Neural cell (in vitro differentiated cells): ENCODE data around the gene SMIM31. TPM values are rescaled to one million over a fixed set of nuclear protein-coding genes. Genes with fewer than 3 reads are reported as not detected.

ENCODE experiments used
- H2AFZ ChIP-seq: fragments of 200-600, 300-800 bp; sonication (generic), shearing (Covaris generic); 2 replicates; pipeline ENCODE4 v1.6.0; 2014; ENCODE audit warnings: low read depth, mild to moderate bottlenecking, antibody characterized with exemption, low read length, moderate library complexity
- H3F3A ChIP-seq: fragments of 200-600 bp; shearing (Covaris generic); 2 replicates; pipeline ENCODE4 v1.6.1; 2016; ENCODE audit warnings: mild to moderate bottlenecking, moderate library complexity, mixed read lengths, antibody characterized with exemption, low read length; ENCODE audit not compliant: insufficient read depth, poor library complexity, severe bottlenecking
- H3K27ac ChIP-seq: fragments of 200-600, 300-800 bp; sonication (generic), shearing (Covaris generic); 2 replicates; pipeline ENCODE4 v1.5.1; 2014; ENCODE audit warnings: mild to moderate bottlenecking, low read length, moderate library complexity
- H3K27me3 ChIP-seq: fragments of 300-800, 200-600 bp; sonication (generic), shearing (Covaris generic); 2 replicates; pipeline ENCODE4 v1.6.0; 2014; ENCODE audit warnings: mild to moderate bottlenecking, low read depth, low read length, moderate library complexity; ENCODE audit not compliant: insufficient read depth
- H3K36me3 ChIP-seq: fragments of 300-800, 200-600 bp; sonication (generic), shearing (Covaris generic); 2 replicates; pipeline ENCODE4 v1.5.1; 2014; ENCODE audit warnings: mild to moderate bottlenecking, antibody characterized with exemption, low read length, moderate library complexity; ENCODE audit not compliant: insufficient read depth
- H3K4me2 ChIP-seq: fragments of 300-800, 200-600 bp; sonication (generic), shearing (Covaris generic); 2 replicates; pipeline ENCODE4 v1.6.0; 2014; ENCODE audit warnings: mild to moderate bottlenecking, low read length
- H3K4me3 ChIP-seq: fragments of 300-800, 200-600 bp; sonication (generic), shearing (Covaris generic); 2 replicates; pipeline ENCODE4 v1.5.1; 2014; ENCODE audit warnings: mild to moderate bottlenecking, low read length, moderate library complexity
- H3K79me2 ChIP-seq: fragments of 200-600 bp; shearing (Covaris generic); replicated peaks from 2 replicates; pipeline ENCODE4 v1.6.0; 2014; ENCODE audit warnings: mild to moderate bottlenecking, low read length, moderate library complexity; ENCODE audit not compliant: insufficient read depth
- H3K9ac ChIP-seq: fragments of 300-800, 200-600 bp; sonication (generic), shearing (Covaris generic); 2 replicates; pipeline ENCODE4 v1.6.1; 2016; ENCODE audit warnings: mild to moderate bottlenecking, low read length, mixed read lengths
- H3K9me2 ChIP-seq: fragments of 200-600 bp; shearing (Covaris generic); 2 replicates; pipeline ENCODE4 v1.6.1; 2016; ENCODE audit warnings: mild to moderate bottlenecking, low read length, mixed read lengths; ENCODE audit not compliant: insufficient read depth
- H3K9me3 ChIP-seq: fragments of 200-600, 300-800 bp; sonication (generic), shearing (Covaris generic); 2 replicates; pipeline ENCODE4 v1.6.1; 2016; ENCODE audit warnings: mild to moderate bottlenecking, mixed run types, low read length, moderate library complexity, mixed read lengths
- H4K20me1 ChIP-seq: fragments of 200-600 bp; shearing (Covaris generic); 2 replicates; pipeline ENCODE4 v1.6.1; 2016; ENCODE audit warnings: mild to moderate bottlenecking, mixed run types; ENCODE audit not compliant: insufficient read depth
- EP300 ChIP-seq: fragments of 450-650 bp; conservative IDR thresholded peaks from 2 replicates; pipeline ENCODE4 v1.6.1; 2014; ENCODE audit warnings: antibody characterized with exemption, mild to moderate bottlenecking, moderate library complexity; ENCODE audit not compliant: poor library complexity, severe bottlenecking
- EZH2 ChIP-seq: fragments of 200-600, 300-800 bp; shearing (Covaris generic), sonication (generic); IDR thresholded peaks from 2 replicates; pipeline ENCODE4 v1.6.1; 2014; ENCODE audit warnings: antibody characterized with exemption, low read length, borderline replicate concordance, mild to moderate bottlenecking; ENCODE audit not compliant: insufficient read depth, poor library complexity, severe bottlenecking
- MXI1 ChIP-seq: fragments of 450-650 bp; conservative IDR thresholded peaks from 2 replicates; pipeline ENCODE4 v1.6.1; 2014; ENCODE audit warnings: antibody characterized with exemption, mild to moderate bottlenecking; ENCODE audit not compliant: poor library complexity, severe bottlenecking
- POLR2AphosphoS5 ChIP-seq: IDR thresholded peaks from 2 replicates; pipeline ENCODE4 v1.6.1; 2012
- RAD21 ChIP-seq: fragments of 450-650 bp; conservative IDR thresholded peaks from 2 replicates; pipeline ENCODE4 v1.6.1; 2014; ENCODE audit warnings: antibody characterized with exemption, mild to moderate bottlenecking, moderate library complexity
- SMC3 ChIP-seq: fragments of 450-650 bp; conservative IDR thresholded peaks from 2 replicates; pipeline ENCODE4 v1.6.1; 2014; ENCODE audit warnings: antibody characterized with exemption, mild to moderate bottlenecking, moderate library complexity; ENCODE audit not compliant: poor library complexity
- TAF1 ChIP-seq: IDR thresholded peaks from 2 replicates; pipeline ENCODE4 v1.6.1; 2012; ENCODE audit warnings: low read depth
- polyA plus RNA-seq: library from polyadenylated mRNA; depleted of rRNA; stranded (reverse); fragments of >200 nt; gene quantifications from 2 replicates; pipeline ENCODE4 v1.2.3, GENCODE V29; 2014
- TF ChIP-seq, protein P1 (sequence below): fragments of 450-650 bp; IDR thresholded peaks from 2 replicates; pipeline ENCODE4 v1.5.1; 2014; ENCODE audit warnings: antibody characterized with exemption, mild to moderate bottlenecking, moderate library complexity; ENCODE audit not compliant: poor library complexity, severe bottlenecking
- TF ChIP-seq, protein P2 (sequence below): IDR thresholded peaks from 2 replicates; pipeline ENCODE4 v1.6.1; 2012; ENCODE audit warnings: borderline replicate concordance

SMIM31 gene
- polyA plus RNA-seq, 1 donor from 2014 or later, result not detected

DNA sequence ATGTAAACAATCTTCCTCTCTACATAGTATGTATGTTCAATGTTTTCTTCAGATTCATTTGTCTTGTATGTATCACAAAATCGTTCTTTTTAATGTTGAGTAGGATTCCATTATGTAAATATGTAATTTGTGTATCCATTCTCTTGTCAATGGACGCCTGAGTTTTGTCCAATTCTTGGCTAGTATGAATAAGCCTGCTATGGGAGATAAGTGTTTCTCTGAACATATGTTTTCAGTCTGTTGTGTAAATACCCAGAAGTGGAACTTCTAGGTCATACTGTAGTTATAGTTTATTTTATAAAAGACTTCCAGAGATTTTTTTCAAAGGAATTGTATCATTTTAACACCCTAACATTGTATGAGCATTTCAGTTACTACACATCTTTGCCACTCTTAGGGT lies 2.8 kb downstream of the SMIM31 start:
- Histone ChIP-seq H3K9ac (no peak overlapping the region), H2AFZ (no peak overlapping the region), H3K9me2 (no peaks in the 10 kb centered on the region), H3F3A (no peaks in the 10 kb centered on the region), H3K36me3 (no peaks in the 10 kb centered on the region), H3K27me3 (no peaks in the 10 kb centered on the region), H3K4me3 (no peak overlapping the region), H4K20me1 (no peaks in the 10 kb centered on the region), H3K27ac (no peak overlapping the region), H3K79me2 (no peaks in the 10 kb centered on the region), H3K9me3 (no peaks in the 10 kb centered on the region), H3K4me2 (no peak overlapping the region)
- TF ChIP-seq TAF1 (no peak), EP300 (no peak)

DNA sequence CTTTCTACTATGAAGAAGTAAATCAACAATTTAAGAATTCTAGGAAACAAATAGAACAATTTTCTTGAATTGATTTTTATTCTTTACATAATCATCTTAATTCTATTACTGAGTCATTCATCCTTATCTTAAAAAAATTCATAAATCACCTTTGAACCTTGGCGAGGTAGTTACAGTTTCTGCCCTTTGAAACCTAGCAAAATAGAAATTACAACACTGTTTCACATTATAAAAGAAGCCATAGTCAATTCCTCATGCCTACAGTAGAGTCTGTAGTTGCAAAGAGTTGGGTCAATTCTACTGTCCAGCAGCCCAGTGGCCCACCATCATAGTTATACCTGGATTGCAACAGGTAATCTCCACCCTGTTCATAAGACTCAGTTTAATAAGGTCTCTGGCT lies 7.3 kb downstream of the SMIM31 start:
- Histone ChIP-seq H3K9me2 (no peaks in the 10 kb centered on the region), H3K4me3 (no peak overlapping the region), H3K9ac (no peak overlapping the region), H3K27ac (no peak overlapping the region), H3K9me3 (no peaks in the 10 kb centered on the region), H3K4me2 (no peak overlapping the region), H4K20me1 (no peaks in the 10 kb centered on the region), H3F3A (no peaks in the 10 kb centered on the region), H3K36me3 (no peaks in the 10 kb centered on the region), H3K79me2 (no peaks in the 10 kb centered on the region), H2AFZ (no peak overlapping the region), H3K27me3 (no peaks in the 10 kb centered on the region)
- TF ChIP-seq, protein P1, sequence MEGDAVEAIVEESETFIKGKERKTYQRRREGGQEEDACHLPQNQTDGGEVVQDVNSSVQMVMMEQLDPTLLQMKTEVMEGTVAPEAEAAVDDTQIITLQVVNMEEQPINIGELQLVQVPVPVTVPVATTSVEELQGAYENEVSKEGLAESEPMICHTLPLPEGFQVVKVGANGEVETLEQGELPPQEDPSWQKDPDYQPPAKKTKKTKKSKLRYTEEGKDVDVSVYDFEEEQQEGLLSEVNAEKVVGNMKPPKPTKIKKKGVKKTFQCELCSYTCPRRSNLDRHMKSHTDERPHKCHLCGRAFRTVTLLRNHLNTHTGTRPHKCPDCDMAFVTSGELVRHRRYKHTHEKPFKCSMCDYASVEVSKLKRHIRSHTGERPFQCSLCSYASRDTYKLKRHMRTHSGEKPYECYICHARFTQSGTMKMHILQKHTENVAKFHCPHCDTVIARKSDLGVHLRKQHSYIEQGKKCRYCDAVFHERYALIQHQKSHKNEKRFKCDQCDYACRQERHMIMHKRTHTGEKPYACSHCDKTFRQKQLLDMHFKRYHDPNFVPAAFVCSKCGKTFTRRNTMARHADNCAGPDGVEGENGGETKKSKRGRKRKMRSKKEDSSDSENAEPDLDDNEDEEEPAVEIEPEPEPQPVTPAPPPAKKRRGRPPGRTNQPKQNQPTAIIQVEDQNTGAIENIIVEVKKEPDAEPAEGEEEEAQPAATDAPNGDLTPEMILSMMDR, result no peak
- TF ChIP-seq RAD21 (no peak), TAF1 (no peak), SMC3 (no peak), MXI1 (no peak), POLR2AphosphoS5 (no peak), EP300 (no peak), EZH2 (no peak)
- TF ChIP-seq, protein P2, sequence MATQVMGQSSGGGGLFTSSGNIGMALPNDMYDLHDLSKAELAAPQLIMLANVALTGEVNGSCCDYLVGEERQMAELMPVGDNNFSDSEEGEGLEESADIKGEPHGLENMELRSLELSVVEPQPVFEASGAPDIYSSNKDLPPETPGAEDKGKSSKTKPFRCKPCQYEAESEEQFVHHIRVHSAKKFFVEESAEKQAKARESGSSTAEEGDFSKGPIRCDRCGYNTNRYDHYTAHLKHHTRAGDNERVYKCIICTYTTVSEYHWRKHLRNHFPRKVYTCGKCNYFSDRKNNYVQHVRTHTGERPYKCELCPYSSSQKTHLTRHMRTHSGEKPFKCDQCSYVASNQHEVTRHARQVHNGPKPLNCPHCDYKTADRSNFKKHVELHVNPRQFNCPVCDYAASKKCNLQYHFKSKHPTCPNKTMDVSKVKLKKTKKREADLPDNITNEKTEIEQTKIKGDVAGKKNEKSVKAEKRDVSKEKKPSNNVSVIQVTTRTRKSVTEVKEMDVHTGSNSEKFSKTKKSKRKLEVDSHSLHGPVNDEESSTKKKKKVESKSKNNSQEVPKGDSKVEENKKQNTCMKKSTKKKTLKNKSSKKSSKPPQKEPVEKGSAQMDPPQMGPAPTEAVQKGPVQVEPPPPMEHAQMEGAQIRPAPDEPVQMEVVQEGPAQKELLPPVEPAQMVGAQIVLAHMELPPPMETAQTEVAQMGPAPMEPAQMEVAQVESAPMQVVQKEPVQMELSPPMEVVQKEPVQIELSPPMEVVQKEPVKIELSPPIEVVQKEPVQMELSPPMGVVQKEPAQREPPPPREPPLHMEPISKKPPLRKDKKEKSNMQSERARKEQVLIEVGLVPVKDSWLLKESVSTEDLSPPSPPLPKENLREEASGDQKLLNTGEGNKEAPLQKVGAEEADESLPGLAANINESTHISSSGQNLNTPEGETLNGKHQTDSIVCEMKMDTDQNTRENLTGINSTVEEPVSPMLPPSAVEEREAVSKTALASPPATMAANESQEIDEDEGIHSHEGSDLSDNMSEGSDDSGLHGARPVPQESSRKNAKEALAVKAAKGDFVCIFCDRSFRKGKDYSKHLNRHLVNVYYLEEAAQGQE, result no peak

DNA sequence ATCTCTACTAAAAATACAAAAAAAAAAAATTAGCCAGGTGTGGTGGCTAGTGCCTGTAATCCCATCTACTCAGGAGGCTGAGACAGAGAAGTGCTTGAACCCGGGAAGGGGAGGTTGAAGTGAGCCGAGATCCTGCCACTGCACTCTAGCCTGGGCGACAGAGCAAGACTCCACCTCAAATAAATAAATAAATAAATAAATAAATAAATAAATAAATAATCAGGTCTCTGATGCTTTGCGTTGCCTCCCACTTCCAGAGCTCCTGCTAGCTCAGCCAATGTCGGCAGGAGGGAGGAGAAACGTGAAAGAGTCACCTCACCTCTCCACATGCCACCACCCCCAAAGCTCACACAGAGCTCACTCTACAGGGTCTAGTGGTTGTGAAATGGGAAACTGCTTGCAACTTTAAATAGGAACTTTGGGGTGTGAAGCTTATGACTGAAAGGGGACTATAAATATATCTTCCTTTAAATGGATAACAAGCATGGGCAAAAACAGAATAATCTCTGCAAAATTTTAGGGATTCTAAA lies 7.9 kb downstream of the SMIM31 start:
- Histone ChIP-seq H3K4me3 (no peak overlapping the region), H3K4me2 (no peak overlapping the region), H4K20me1 (no peaks in the 10 kb centered on the region), H3K27ac (no peak overlapping the region), H3K9me2 (no peaks in the 10 kb centered on the region), H3K36me3 (no peaks in the 10 kb centered on the region), H3K79me2 (no peaks in the 10 kb centered on the region), H3K27me3 (no peaks in the 10 kb centered on the region), H3F3A (no peaks in the 10 kb centered on the region), H2AFZ (no peak overlapping the region), H3K9me3 (no peaks in the 10 kb centered on the region), H3K9ac (no peak overlapping the region)
- TF ChIP-seq, protein P2, result no peak
- no peak for TF ChIP-seq TAF1
- TF ChIP-seq EZH2, result no peak
- no peak for TF ChIP-seq EP300
- TF ChIP-seq RAD21, result no peak
- TF ChIP-seq SMC3, result no peak
- no peak for TF ChIP-seq POLR2AphosphoS5
- TF ChIP-seq, protein P1, result no peak
- no peak for TF ChIP-seq MXI1
